ENCODE measurements around the gene CNKSR2.

CNKSR2 gene

DNA sequence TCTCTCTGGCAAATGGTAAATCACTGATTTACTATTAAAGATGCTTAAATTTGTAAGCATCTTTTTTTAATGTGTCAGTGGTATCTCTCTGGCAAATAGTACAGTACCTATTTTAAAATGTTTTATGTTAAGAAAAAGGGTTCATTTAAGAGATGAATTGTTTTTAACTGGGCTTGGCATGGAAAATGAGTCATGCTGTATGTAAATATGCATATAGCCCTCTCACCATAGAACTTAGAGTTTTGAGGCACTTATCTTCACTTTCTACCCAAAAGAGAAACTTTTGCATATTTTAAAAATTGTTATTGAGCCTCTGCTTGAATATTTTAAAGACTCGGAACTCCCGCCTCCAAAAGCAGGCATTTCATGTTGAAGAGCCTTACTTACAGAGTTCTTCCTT is 246.0 kb downstream of the CNKSR2 start:
- DNase-seq = no peak

DNA sequence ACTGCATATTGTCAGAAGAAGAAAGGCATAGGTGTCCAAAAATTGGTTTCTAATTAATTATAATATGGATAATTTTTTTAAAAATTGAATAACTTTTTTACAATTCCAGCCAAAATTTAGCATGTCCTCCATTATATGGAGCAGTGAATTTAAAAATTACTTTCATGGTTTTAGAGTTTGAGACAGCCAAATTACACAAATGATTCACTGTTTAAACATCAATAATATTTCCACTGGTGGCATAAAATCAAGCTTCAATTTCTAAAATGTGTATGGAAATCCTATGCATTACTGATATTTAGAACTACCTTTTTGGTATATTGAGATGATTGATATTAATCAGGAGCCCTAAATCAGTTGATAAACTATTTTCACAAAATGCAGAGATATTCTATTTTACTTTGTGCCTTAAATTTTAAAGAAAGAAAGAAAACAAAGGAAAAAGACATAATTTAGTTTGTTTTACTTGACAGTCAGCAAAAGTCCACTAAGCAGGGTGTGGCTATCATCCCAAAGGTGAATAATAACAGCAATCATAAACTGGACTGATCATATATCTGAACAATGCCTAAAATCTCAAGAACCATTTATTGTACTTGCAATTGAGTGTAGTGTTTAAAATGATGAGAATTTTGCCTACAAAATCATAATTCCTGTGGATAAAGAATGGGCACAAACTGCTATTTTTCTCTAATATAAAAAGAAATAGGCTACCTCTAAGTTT is 249.7 kb downstream of the CNKSR2 start:
- DNase-seq = no peak

DNA sequence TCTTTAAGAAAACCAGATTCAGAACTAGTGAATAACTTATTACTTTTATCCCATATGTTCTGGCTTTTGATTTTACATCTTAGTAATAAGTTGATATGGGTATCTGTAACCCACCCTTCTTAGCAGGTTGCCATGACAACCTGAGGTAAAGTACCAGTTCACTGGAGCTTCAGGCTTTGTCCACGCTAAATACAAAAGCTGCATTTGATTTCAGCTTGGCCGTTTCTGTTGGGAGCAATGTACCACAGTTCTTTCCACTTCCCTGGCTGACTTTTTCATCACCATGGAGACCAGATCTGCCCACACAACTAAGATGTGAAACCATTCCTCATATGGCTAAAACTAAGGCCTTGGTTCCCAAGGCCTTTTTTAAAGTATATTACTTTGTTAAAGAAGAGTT is 257.8 kb downstream of the CNKSR2 start:
- DNase-seq = no peak

DNA sequence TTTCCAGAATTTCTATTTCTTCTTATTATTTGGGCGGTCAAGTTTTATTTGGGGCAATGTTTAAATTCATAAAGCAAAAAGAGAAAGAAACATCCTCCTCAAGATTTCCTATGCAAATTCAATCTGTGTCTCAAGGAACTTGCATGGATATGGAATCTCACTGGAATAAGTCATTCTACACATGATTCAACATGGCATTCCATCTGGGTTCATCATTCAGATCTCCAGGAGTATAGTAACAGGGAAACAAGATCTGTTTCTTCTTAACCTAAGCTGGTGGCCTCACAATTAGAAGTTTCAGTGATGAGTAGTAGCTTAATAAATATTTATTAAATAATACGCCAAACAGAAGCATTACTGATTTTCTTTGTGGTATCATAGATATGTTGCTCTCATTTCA is 264.1 kb downstream of the CNKSR2 start:
- DNase-seq = no peak

DNA sequence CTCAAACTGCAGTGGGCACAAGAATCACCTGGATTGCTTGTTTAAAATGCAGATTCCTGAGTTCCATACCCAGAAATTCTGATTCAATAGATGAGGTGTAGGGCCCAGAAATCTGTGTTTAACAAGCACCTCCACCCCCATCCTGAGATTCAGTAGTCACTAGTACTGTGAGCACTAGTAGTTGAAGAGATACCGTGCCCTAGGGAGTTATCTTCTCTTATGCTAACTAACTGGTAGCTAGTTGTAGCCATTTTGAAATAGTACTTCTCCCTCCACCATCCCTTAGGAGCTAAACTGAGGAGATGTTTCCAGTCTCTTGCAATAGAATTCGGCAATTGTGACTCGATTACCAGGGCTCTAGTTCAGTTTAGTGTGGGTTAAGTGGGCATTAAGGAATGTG is 265.6 kb downstream of the CNKSR2 start:
- no peak for DNase-seq

DNA sequence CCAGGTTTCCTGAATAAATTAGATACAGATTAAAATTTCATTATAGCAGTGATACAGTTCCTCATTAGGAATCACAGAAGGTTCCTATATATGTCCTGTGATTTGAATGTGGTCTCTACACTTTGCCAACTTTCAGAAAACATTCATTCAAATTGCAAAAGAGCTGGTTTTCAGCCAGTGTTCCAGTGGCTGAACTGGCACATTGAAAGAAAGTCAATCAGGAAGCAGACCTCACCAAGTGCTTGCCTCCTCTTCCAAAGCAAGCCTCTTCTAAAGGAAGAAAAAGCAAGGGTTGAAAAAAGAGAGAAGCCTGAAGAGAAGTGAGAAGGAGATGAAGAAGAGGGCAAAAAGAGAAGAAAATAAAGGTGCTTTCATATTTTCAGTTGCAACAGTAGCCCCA is 271.2 kb downstream of the CNKSR2 start:
- no peak for DNase-seq

DNA sequence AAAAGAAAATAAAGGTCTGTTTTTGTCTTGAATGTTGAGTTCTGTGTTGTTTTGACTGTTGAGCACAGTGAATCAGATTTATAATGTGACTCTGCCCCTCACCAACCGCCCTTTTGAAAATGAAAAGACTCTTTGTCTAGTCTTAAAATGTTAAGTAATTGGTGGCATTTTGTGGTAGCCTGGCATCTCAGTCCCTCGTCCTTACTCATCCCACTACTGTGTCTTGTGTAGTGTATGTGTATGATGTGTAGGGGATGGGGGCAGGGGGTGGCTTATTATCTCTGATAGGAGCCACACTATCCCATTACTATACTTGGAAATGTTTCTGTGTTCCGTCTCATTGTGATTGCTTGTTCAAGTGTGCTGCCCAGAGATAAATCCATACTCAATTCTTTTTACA is 271.7 kb downstream of the CNKSR2 start:
- no peak for DNase-seq

DNA sequence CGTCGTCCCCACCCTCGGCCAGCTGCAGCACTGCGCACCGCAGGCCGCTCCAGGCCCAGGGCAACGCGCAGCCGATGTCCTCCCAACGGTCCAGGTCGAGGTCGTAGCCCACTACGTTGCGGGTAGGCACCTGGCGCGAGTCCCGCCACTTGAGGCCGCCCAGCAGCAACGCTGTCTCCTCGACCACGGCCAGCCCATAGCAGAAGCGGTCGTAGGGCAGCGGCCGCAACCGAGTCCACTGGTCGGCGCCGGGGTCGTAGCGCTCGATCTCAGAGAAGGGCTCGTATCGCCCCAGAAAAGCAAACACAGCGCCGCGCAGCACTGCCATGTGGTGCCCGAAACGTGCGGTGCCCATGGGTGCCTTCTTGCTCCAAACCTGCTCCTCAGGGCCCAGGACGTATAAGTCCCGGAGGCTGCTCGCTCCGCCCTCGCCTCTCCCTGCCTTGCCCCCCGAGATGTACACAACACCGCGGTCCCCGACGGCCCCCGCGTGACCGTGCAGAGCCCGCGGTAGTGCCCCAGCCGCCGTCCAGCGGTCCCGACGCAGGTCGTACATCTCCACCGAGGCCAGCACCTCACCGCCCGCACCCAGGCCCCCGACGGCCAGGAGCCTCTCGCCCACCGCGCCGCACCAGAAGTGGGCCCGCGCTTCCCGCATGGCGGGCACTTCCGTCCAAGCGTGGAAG is 281.8 kb downstream of the CNKSR2 start:
- DNase-seq = no peak

DNA sequence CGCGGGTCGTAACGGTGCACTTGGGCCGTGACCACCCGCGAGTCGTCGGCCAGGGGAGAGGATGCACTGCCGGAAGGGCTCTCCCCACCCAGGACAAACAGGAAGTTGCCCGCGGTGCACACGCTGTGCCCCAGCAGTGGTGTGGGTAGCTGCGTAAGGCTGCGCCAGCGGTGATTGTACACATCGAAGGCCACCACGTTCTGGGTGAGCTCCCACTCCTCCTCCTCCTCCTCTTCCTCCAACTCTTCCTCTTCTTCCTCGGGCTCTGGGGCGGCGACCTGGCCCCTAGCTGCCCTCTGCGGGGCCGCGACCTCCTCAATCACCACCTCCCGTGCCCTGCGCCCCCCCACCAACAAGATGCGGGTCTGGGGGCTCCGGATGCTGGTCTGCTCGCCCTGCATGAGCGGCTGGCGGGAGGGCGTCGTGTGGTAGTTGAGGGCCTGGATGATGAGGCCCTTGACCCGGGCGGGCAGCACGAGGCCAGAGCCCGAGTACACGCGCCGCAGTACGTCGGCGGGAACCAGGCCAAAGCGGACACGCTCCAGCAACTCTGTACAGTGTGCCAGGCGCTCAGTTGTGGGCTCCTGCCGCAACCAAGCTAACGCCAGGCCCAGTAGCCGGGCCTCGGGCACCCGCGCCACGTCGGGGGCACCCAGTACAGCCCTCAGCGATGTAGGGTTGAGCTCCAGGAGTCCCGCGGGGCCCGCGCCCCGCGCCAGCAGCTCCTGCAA is 282.5 kb downstream of the CNKSR2 start:
- no peak for DNase-seq

DNA sequence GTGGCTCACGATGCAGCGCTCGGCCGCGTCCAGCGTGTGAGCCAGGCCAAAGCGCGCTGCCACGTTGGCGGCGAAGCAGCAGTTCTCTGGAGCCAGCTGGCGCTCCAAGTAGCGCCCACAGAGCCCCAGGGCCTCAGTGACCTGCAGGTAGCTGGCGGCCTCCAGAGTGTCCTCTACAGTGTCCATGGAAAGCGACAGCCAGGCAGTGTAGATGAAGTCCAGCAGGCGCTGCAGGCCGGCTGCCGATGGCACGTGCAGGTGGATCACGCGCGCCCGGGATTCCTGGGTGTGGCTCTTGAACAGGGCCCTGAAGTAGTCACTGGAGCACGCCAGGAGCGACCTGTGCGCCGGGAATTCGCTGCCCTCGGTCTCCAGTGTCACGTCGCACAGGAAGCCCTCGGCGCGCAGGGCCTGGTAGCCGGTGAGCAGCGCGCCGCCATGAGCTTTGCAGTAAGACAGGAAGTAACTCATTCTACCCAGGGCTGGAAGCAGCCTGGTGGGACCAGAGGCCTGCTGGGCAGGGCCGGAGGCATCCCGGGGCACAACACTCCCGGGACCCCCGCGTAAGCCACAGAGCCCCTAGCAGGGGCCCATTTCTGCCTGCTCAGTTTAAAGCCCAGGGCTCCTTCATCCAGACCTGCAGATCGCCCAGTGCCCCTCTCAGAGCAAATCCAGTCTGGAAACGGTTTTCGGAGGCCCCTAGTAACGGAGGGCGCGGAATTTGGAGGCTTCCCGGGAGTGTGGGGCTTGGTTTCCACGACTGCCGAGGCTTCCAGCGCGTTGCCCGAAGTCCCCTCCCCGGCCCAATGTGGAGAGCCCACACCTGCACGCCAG is 283.3 kb downstream of the CNKSR2 start:
- DNase-seq = no peak

DNA sequence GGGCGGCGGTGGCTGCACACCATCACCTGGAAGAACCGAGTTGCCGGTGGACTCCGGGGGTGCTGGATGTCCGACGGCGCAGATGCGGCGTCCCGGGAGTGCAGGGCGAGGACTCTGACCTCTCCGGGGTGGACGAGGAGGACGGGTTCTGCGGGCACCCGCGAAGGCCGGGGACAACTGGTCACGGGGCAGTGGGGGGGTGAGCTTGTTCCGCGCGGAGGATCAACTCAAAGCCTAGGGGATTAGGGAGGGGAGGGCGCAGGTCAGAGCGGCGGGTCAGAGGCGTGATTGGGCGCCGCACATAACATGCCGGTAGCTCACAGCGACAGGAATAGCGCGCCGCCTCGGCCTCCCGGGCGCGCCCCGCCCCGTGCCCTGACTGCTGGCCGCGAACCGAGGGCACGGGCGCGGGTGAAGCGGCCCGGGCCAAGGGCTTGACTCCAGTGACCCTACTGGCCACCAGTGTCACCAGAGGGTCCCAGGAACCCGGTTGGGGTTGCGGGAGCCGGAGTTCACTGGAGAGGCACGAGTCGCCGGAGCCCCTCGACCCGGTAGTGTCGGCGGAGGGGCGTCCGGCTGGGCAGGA is 284.0 kb downstream of the CNKSR2 start, which contains the start of gene KLHL34:
Gene KLHL34, minus strand, starts transcription at position 179 of the 586 bp plus-strand sequence. CDS start 542 bp downstream, outside the sequence.
- no peak for DNase-seq

DNA sequence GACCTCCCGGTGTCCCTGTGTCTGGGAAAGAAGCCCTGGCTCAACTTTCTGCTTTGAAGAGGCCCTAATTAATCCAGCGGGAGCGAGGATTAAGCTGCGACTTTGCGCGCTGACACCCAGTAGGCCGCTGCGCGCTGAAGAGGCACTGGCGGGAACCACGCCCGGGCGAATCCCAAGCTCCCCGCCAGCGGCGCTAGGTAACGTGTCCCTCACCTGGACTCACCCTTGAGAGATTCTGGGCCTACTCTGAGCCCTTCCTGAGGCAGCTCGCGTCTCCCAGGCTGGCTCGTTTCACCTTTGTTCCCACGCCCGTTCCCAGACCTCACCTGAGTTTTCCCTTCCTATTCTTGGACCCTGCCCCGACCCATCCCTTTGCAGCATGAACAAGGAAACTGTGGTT is 284.5 kb downstream of the CNKSR2 start:
- no peak for DNase-seq

DNA sequence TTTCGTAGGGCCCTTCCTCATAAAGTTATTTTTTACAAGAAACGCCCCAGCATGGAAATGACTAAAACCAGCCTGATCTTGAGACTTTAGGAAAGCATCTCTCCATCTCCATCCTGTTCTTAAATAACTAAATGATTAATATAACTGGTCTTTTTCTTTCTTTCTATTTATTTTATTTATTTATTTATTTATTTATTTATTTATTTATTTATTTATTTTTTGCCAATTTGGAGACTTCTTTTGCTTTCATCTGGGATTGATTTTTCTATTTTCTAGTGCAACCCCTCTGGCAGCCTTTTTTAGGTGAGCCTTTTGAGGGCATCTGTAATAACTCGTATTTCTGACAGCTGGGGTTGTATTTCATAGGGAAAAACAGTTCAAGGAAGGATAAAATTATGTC is 285.1 kb downstream of the CNKSR2 start:
- DNase-seq = no peak

DNA sequence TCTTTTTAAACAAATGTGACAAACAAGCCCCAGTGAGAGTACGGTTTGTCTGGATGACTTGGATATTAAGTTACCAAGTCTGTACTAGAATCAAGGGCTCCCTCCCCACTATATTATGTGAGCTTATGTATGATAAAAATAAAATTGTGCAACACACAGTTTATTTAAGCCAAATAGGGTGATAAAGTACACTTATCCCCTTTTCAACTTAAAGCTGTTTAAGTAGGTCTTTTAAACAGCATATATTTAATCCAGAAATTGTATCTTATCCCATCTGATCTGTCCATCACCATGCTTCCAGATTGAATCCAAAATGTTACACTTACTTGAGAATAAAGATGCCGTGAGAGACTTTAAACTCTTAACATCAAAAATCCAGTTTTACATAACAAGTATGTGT is 285.9 kb downstream of the CNKSR2 start:
- no peak for DNase-seq

DNA sequence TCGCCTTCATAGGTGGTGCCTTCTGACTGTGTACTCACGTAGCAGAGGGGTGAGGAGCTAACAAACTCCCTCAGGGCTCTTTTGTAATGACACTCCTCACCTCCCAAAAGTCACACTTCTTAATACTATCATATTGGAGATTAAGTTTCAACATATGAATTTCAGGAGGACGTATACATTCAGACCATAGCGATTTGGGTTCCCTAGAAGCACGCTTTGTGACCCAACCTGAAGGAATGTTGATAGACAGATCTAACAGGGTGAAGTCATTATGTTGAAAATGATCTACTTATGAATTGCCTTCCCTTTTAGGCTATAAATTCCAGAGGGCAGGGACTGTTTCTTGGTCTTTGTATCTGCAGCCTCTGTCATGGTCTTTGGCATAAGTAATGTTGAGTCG is 287.1 kb downstream of the CNKSR2 start:
- no peak for DNase-seq

DNA sequence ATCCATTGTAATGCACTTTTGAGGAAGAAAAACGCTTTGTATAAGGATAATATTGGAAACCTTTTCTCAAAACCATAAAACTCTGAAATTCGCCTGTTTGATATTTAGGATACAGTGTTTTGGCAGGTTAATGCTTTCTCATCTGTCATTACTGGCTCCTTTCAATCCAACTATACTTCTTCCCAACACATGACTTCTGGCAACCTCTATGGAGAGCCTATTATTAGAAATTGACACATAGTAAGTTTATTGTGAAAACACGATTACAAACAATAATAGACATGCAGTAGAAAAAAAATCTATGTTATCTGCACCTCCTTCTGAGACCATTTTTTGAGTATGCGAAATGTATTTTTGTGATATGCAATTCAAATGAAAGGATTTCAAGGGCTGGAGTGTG is 288.5 kb downstream of the CNKSR2 start:
- DNase-seq = no peak

DNA sequence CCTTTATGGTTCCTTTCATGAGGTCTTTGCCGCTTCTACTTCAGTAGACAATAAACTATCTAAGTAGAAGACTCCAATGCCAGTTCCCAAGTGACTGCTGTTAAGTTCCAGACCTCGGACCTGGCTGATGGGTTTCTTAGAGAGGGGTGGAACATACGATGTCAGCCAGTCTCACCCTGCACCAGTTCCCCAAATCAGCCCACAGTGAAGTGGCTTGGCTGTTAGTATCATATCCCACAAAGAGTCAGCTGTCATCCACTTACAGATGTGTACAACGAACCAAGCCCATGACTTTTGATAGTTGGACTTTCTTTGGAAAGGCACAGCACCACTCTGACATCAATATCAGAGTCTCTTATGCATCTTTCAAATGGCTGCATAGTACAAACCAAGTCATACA is 292.0 kb downstream of the CNKSR2 start:
- DNase-seq = no peak

DNA sequence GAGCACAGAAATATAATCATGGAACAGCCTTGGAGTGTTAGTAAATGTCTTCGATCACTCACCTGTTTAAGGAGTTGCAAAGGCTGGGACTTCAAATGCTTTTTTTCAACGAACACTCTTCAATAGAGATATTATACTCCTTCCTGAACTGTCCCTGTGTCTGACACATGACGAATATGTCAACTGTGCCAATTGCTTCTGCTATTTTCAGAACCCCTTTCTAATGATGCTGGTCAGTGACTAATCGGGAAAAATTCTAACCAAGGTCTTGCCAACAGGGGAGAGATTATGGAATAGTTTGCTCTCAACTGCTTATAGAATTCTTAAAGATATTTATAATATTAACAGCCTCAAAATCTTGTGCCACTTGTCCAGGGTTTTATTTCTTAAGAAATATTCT is 292.5 kb downstream of the CNKSR2 start:
- no peak for DNase-seq

DNA sequence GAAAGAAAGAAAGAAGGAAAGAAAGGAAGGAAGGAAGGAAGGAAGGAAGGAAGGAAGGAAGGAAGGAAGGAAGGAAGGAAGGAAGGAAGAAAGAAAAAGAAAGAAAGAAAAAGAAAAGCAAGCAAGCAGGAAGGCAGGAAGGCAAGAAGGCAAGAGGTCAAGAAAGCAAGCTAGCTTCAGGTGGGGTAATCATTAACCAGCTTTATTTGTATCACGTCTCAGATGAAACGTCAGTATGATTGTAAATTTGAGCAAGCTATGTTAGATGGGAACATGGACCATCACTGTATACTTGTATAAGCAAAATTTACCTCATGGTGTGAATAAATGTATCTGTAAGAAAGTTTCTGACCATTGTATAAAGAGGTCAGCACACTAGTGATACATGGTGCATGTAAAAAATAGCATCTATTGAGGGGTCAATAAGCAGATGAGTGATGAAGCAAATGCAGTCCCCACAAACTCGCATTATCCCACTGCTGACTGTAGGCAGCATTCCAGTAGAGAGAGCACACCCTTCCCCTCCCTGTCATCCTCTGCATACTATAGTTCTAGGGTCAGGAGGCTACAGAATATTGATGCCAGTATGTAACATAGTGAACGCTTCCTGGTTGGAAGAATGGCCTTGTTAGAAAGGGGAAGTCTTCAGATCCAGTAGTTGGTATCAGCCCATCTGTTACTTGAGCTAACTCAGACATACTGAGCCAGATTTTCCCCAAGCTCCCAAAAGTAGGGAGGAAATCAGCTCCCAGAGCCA is 300.4 kb downstream of the CNKSR2 start:
- DNase-seq = no peak

DNA sequence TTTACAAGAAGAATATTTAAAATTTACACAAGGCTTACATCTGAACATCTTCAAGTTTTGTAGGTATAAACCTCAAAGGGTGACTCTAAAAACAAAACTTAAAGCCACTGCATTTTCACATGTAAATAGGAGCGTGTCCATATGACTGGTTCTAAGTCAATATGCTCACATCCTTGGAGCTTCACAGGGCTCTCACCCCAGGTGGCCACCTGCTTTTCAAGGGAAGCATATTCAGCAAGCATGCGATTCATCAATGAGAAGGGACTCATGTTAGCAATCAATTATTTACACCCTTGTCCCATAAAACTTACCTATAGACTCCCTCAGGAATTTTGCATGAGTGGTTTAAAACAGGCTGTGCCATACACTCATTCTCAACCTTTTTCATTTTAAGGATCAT is 301.7 kb downstream of the CNKSR2 start:
- no peak for DNase-seq

DNA sequence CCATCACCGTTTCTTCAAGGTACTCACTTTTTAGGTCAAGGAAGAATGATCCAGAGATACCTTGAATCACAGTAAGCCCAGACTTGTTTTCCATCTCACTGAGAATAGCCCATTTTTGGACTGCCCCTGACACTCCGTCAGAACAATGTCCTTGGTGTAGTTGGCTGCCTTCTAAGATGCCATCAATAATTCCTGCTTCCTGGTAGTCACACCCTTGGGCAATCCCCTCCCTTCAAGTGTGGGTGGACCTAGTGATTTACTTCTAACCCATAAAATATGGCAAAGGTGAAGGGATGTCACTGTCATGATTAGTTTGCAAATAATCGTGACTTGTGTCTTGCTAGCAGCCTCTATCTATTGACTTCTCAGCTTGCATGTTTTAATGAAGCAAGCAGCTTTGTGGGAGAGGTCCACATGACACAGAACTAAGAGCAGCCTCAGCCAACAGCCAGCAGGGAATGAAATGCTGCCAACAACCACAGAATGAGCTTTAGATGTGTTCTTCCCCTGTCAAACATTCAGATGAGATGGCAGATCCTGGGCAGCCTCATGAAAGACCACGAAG is 303.9 kb downstream of the CNKSR2 start:
- DNase-seq = no peak

DNA sequence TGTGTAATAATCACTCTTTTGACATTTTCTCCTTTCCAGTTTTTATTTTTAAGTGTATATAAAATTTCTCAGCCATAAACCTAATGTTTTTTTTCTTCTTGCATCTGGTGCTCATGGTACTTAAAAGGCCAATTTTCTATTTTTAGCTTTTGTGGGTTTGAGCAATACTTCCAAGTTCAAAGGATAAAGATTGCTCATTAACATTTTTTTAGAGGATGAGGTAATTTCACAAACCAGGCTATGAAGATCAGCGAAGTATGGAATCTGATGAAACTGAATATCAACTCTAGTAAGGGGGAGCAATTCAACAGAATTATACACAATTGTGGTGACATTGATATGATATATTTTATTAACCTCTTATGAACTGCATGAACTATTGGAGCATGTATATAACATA is 309.7 kb downstream of the CNKSR2 start:
- no peak for DNase-seq

Measured in NCI-H524 treated with DMSO at 0.1 percent for 48 hours (cell line).